Myocyte (in vitro differentiated cells): ENCODE data around the gene ASZ1. TPM values are rescaled to one million over a fixed set of nuclear protein-coding genes. Genes with fewer than 3 reads are reported as not detected.

Experiments used
- DNase-seq: peaks from one replicate; pipeline ENCODE4 v3.0.0-alpha.2; 2012; ENCODE audit warnings: low read depth
- total RNA-seq: library from RNA; depleted of rRNA; stranded (reverse); fragments of >200 nt; gene quantifications from 2 replicates; pipeline ENCODE4 v1.2.3, GENCODE V29; 2014

ASZ1 gene
- total RNA-seq, 1 donor from 2014 or later, result not detected

GRCh38 chr7:117347480-117347879 lies 79.8 kb downstream of the ASZ1 start:
- DNase-seq, result no peak

DNA sequence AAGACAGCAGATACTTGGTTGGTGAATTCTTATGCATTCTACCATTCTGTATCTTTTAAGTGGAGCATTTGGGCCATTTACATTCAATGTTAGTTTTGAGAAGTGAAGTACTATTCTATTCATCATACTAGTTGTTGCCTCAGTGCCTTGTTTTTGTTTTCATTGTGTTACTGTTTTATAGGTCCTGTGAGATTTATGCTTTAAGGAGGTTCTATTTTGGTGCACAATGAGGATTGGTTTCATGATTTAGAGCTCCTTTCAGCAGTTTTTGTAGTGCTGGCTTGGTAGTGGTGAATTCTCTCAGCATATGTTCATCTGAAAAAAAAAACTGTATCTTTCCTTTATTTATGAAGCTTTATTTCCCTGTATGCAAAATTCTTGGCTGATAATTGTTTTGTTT lies 81.1 kb downstream of the ASZ1 start:
- DNase-seq, result no peak

- DNase-seq, result no peak
Observed at GRCh38 chr7:117338020-117338419, 89.3 kb downstream of the ASZ1 start.

DNA sequence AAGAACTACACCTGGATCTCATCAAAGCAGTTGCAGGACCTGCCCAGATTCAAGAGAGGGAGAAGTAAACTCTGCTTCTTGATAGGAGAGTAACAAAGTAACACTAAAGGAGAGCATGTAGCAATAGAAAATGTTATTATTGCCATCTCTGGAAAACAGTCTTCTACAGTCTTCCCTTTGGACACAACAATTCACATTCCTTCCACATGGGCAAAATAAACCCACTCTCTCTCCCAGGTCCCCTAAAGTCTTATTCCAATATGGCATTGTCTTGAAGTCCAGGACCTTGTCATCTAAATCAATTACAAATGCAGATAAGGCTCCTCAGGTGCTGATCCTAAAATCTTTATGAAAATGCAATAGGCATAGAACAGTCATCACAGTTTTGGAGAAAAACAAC lies 94.1 kb downstream of the ASZ1 start:
- no peak for DNase-seq

DNA sequence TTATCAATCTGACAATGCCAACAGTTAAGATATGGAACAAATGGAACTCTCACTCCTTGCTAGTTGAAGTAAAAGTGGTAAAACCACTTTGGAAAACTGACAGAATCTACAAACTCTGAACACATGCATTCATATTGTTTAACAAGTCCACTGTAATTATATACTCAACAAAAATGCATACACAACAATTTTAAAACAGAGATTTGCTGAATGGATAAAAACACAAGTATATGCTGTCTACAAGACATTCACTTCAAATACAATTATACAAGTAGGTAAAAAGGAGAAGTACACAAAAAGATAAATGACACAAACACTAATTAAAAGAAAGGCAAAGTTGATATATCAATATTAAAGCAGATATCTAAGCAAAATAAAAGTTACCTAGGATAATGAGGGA lies 95.3 kb downstream of the ASZ1 start:
- no peak for DNase-seq

- no peak for DNase-seq
Observed at GRCh38 chr7:117325836-117326235, 101.5 kb downstream of the ASZ1 start.

DNA sequence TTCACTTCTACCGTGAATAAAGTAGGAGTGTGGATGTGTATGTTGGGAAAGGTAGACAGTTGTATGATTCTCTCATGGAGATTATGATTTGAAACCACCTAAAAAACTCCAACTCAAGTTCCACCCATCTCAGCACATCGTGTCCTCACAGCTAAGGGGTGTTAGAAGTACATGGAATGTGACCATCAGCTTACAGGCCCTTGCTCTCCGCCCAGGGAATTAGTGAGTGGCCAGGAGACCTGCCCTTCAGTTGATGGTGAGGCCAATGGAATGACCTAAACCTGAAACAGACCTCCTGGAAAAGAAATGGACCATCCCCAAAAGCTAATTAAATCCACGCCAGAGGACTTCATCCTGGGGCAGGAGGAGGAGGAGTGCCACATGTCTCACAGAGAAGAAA lies 102.3 kb downstream of the ASZ1 start:
- no peak for DNase-seq

DNA sequence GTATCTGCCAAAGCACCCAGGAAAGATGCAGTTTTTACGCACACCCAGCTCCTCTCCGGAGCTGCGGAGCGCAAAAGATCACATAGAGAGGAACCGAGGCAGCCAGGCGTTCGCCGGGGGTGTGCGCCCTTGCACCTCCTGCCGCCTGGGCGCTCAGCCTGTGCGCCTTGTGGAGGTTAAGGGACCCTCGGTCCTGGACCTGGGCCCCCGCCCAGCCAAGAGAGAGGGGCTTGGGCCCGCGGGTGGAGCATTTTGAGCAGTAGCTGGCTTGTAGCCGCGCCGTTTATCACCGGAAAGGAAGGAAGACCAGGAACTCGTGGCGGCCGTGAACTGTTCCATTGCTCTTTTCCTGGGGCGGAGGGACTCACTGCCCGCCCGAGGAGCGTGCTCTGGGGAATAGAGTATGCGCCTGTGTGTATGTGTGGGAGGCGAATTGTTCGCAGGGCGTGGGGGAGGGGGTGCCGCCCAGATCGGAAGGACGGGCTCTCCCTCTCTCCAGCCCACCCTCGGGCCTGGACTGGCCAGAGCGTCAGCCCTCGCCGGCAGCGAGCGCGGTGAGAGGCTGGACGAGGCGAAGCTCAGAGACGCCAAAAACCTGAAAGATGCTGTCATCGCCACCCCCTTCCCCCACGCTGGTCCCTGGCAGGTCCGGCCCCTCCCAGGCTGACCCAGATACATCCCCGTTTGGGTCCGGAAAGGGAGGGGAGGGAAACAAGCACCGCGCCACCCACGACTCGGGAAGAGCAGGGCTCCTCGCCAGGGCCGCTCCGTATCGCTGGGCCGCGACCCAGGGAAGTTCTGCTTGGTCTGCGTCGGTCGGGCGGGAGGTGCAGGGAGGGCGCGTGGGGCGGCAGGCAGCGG lies 103.2 kb downstream of the ASZ1 start:
- peak; percentile 13 for DNase-seq

- peak; percentile 17 for DNase-seq
Observed at GRCh38 chr7:117323305-117323850, 103.9 kb downstream of the ASZ1 start.

DNA sequence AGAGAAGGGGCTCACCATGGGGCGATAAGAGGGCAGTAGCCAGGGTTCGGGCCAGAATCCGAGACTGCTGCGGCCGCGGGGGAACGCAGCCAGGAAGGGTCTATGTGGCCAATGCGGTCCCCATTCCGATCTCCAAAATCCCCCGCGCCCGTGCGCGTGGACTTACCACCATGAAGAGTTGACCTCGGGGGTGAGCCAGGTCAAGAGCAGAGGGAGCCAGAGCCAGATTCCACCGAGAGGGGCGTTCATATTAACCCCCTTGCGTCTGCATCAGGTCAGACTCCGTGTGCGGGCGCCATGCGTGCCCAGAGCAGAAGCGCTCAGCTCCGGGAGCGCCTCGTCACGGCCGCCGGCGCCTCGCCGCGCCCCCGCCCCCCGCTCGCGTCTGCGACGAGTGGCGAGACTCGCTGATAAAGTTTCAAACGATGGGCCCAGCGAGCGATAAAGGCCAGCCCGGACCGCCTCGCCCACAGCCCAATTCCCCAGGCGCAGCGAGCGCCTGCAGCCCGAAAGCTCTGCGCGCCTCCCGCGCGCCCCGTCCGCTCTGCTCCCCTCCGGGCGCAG lies 104.5 kb downstream of the ASZ1 start, which contains the start of gene WNT2:
Gene WNT2, minus strand, starts transcription at position 318 of the 564 bp plus-strand sequence. Its CDS starts 69 bp downstream, at position 249.
- peak; percentile 12 for DNase-seq

DNA sequence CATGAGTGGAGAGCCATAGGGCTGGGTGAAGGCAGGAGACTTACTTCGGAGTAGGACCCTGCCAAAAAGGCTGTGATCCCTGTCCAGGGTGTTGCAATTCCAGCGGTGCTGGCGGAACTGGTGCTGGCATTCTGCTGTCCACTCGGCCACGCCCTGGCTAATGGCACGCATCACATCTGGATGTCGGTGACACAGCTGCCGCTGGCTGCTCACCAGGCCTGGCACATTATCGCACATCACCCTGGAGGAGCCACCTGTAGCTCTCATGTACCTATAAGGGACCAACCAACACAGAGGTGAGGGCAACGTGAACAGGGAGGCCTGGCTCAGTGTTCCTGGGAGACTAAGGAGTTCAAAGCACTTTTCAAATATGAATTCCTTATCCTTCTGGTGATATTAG lies 106.8 kb downstream of the ASZ1 start:
- DNase-seq, result no peak

DNA sequence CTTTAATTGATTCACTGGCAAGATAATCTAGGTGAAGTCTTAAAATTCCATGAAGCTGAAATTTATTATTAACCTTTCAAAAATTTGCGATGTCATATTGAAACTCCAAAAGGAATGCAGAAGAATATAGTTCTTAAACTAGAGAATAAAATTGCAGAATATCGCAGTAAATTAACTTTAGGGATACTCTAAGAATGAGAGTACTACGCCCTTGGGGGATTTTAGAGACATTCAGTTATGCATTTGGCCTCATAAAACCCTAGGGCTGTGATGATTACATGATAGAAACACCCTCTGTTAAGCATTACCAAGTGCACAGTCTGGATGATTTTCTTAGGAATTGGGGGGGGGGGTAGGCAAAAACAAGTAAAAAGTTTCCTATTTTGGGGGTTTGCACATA lies 108.1 kb downstream of the ASZ1 start:
- DNase-seq, result no peak

- no peak for DNase-seq
Observed at GRCh38 chr7:117313582-117313981, 113.7 kb downstream of the ASZ1 start.

Other genes starting within 250 kb of the ASZ1 start
- not detected in 2 replicates for gene WNT2, start 104.4 kb downstream of the ASZ1 start, total RNA-seq
- gene CFTR, start 52.5 kb upstream of the ASZ1 start, total RNA-seq, result not detected in 2 replicates